ENCODE data around the gene CUL3. TPM values are rescaled to one million over a fixed set of nuclear protein-coding genes. Genes with fewer than 3 reads are reported as not detected.
A peak's percentile ranks its signal among the peaks of the same experiment; 100 is the strongest.

CUL3 gene
- polyA plus RNA-seq, 3 donors, result 12.3 to 28.7 (median 12.9) TPM

DNA sequence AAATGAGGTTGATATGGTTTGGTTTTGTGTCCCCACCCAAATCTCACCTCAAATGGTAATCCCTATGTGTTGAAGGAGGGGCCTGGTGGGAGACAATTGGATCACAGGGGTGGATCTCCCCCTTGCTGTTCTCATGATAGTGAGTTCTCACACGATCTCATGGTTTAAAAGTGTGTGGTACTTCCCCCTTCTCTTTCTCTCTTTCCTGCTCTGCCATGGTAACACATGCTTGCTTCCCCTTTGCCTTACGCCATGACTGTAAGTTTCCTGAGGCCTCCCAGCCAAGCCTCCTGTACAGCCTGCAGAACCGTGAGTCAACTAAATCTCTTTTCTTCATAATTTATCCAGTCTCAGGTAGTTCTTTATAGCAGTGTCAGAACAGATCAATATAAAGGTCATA lies 158.5 kb downstream of the CUL3 start:
- H3K9me3 ChIP-seq (replicated peaks in 1 of 2; ENCODE audit: control insufficient read depth in 1 of 2, insufficient read depth in 1 of 2, low read length in 2 of 2), result peaks cover 11 to 13% of the 10 kb centered on the region in 2 donors
- H3K79me2 ChIP-seq (ENCODE audit: insufficient read depth, low read length), result no peaks in the 10 kb centered on the region
- H3K4me2 ChIP-seq (replicated peaks; ENCODE audit: extremely low read depth, low read length, poor library complexity, severe bottlenecking), result no peak overlapping the region
- 0% methylated on average over 1 of the region's 3 CpGs for WGBS (ENCODE audit: insufficient coverage)
- H3K4me3 ChIP-seq (replicated peaks in 1 of 3; ENCODE audit: low read depth in 2 of 3, low read length in 3 of 3), result no peak overlapping the region
- H2AFZ ChIP-seq (ENCODE audit: insufficient read depth, low read depth, low read length, poor library complexity, severe bottlenecking), result no peak overlapping the region
- no peak for TF ChIP-seq CTCF (IDR thresholded peaks at IDR 0.05)
- Mint-ChIP-seq H3K4me1 (peaks cover 21% of the 10 kb centered on the region), H3K9me3 (peaks cover 14 to 33% (median 19%) of the 10 kb centered on the region in 7 donors), H3K36me3 (no peaks in the 10 kb centered on the region), H3K4me3 (no peak overlapping the region), H3K27me3 (ENCODE audit: low read depth in 3 of 3) (peaks cover 0 to 3% (median 0%) of the 10 kb centered on the region in 3 donors), H3K27ac (peak overlapping the region in 4 of 7 donors; percentile 7 to 74 (median 62))
- peak overlapping the region in 1 of 2 donors; percentile 32 for H3K27ac ChIP-seq (ENCODE audit: low read depth in 1 of 2, low read length in 2 of 2)
- peak; percentile 49 to 72 (median 58) for DNase-seq
- no peaks in the 10 kb centered on the region for H4K20me1 ChIP-seq (ENCODE audit: insufficient read depth, low read length)
- intact Hi-C loops (cut with micrococcal nuclease), result no loop called here
- H3K27me3 ChIP-seq (ENCODE audit: control insufficient read depth in 2 of 2, insufficient read depth in 2 of 2, low read length in 2 of 2), result no peaks in the 10 kb centered on the region
- no peak overlapping the region for H3K9ac ChIP-seq (ENCODE audit: insufficient read depth, low read length, poor library complexity, severe bottlenecking)
- peaks cover 11 to 15% of the 10 kb centered on the region in 2 donors for H3K4me1 ChIP-seq (ENCODE audit: control insufficient read depth in 1 of 2, insufficient read depth in 2 of 2, low read length in 2 of 2)
- H3K36me3 ChIP-seq (replicated peaks in 1 of 2; ENCODE audit: control insufficient read depth in 1 of 2, insufficient read depth in 2 of 2, low read length in 2 of 2), result no peaks in the 10 kb centered on the region

- Histone ChIP-seq H3K9ac (ENCODE audit: insufficient read depth, low read length, poor library complexity, severe bottlenecking) (no peak overlapping the region), H3K4me2 (replicated peaks; ENCODE audit: extremely low read depth, low read length, poor library complexity, severe bottlenecking) (no peak overlapping the region), H3K36me3 (replicated peaks in 1 of 2; ENCODE audit: control insufficient read depth in 1 of 2, insufficient read depth in 2 of 2, low read length in 2 of 2) (no peaks in the 10 kb centered on the region), H3K79me2 (ENCODE audit: insufficient read depth, low read length) (no peaks in the 10 kb centered on the region), H3K4me3 (replicated peaks in 1 of 3; ENCODE audit: low read depth in 2 of 3, low read length in 3 of 3) (no peak overlapping the region), H2AFZ (ENCODE audit: insufficient read depth, low read depth, low read length, poor library complexity, severe bottlenecking) (no peak overlapping the region), H3K4me1 (ENCODE audit: control insufficient read depth in 1 of 2, insufficient read depth in 2 of 2, low read length in 2 of 2) (no peaks in the 10 kb centered on the region), H3K27me3 (ENCODE audit: control insufficient read depth in 2 of 2, insufficient read depth in 2 of 2, low read length in 2 of 2) (no peaks in the 10 kb centered on the region), H3K9me3 (replicated peaks in 1 of 2; ENCODE audit: control insufficient read depth in 1 of 2, insufficient read depth in 1 of 2, low read length in 2 of 2) (peaks cover 3 to 8% of the 10 kb centered on the region in 2 donors), H3K27ac (ENCODE audit: low read depth in 1 of 2, low read length in 2 of 2) (no peak overlapping the region), H4K20me1 (ENCODE audit: insufficient read depth, low read length) (no peaks in the 10 kb centered on the region)
- intact Hi-C loops (cut with micrococcal nuclease), result no loop called here
- Mint-ChIP-seq H3K27me3 (ENCODE audit: low read depth in 3 of 3) (peaks cover 0 to 3% (median 2%) of the 10 kb centered on the region in 3 donors), H3K4me3 (no peak overlapping the region), H3K4me1 (no peaks in the 10 kb centered on the region), H3K36me3 (no peaks in the 10 kb centered on the region), H3K9me3 (peaks cover 5 to 14% (median 8%) of the 10 kb centered on the region in 7 donors), H3K27ac (no peak overlapping the region)
- no CpG with 5 or more reads among the region's 2 CpGs for WGBS (ENCODE audit: insufficient coverage)
- DNase-seq, result no peak
- TF ChIP-seq CTCF (IDR thresholded peaks at IDR 0.05), result no peak
These were observed 164.1 kb downstream of the CUL3 start for GRCh38 chr2:224421065-224421464.

Other genes starting within 250 kb of the CUL3 start
- gene FAM124B, start 183.3 kb downstream of the CUL3 start, polyA plus RNA-seq, result 1 to 10 TPM; 1.8 to 2.1 (median 2.0) TPM
- not detected for gene CCDC195, start 131.0 kb upstream of the CUL3 start, polyA plus RNA-seq